Endothelial cell of umbilical vein (primary cell): ENCODE results near the gene MBD5.

Source experiments
- POLR2A ChIP-seq: IDR thresholded peaks from 2 replicates; pipeline ENCODE4 v1.6.1; 2012; ENCODE audit warnings: low read depth, mild to moderate bottlenecking, control low read depth, low read length
- POLR2AphosphoS5 ChIP-seq: IDR thresholded peaks from 2 replicates; pipeline ENCODE4 v1.6.1; 2012; ENCODE audit warnings: low read depth, mild to moderate bottlenecking, control low read depth, low read length, moderate library complexity; ENCODE audit not compliant: insufficient read depth
- TF ChIP-seq, protein P1 (sequence below), 2 donors: IDR thresholded peaks; 1 replicate in 1 of 2; 2 replicates in 1 of 2; pipeline ENCODE4 v1.5.1; 2011; ENCODE audit warnings: low read length in 2 of 2, mild to moderate bottlenecking in 2 of 2, moderate library complexity in 2 of 2, control low read depth in 1 of 2, inconsistent platforms in 1 of 2, low read depth in 1 of 2; ENCODE audit not compliant: insufficient read depth in 1 of 2; ENCODE audit errors: extremely low read depth in 1 of 2

DNA sequence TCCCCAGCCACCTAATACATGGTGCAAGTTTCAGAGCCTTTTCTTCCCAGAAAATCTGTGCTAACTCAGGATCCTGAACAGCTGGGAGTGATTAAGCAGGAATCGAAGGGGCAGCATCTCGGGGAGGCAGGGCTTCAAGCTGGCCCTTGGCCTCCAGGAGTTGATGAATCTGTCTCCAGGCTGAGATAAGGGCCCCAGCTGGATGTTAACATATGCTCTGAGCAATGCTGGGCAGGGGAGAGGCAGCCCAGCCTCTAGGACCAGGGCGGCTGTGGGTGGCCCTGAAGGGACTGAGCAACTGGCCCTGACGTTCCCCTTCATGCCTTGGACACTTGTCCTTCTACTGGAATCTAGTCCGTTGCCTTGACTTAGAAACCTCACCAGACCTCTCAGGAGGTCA lies 539.6 kb downstream of the MBD5 start:
- TF ChIP-seq, protein P1, sequence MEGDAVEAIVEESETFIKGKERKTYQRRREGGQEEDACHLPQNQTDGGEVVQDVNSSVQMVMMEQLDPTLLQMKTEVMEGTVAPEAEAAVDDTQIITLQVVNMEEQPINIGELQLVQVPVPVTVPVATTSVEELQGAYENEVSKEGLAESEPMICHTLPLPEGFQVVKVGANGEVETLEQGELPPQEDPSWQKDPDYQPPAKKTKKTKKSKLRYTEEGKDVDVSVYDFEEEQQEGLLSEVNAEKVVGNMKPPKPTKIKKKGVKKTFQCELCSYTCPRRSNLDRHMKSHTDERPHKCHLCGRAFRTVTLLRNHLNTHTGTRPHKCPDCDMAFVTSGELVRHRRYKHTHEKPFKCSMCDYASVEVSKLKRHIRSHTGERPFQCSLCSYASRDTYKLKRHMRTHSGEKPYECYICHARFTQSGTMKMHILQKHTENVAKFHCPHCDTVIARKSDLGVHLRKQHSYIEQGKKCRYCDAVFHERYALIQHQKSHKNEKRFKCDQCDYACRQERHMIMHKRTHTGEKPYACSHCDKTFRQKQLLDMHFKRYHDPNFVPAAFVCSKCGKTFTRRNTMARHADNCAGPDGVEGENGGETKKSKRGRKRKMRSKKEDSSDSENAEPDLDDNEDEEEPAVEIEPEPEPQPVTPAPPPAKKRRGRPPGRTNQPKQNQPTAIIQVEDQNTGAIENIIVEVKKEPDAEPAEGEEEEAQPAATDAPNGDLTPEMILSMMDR (IDR thresholded peaks at IDR 0.05; ENCODE audit: extremely low read depth in 1 of 2, insufficient read depth in 1 of 2, low read depth in 1 of 2, low read length in 2 of 2) = no peak
- no peak for TF ChIP-seq POLR2A
- no peak for TF ChIP-seq POLR2AphosphoS5
